ENCODE measurements around the gene ARHGAP29. TPM values are rescaled to one million over a fixed set of nuclear protein-coding genes. Genes with fewer than 3 reads are reported as not detected.

Gene ARHGAP29
- total RNA-seq, 1 experiment from 2014 or later: 1.8 TPM

GRCh38 chr1:94143173-94143808 is 94.1 kb downstream of the ARHGAP29 start:
- ChIA-PET CTCF (no interaction called here), POLR2A (ENCODE audit: low non-redundant PET) (no interaction called here)
- Histone ChIP-seq H3K27me3 (replicated peaks; ENCODE audit: insufficient read depth, low read depth, low read length, poor library complexity) (no peaks in the 10 kb centered on the region), H3K9me3 (ENCODE audit: low read depth, low read length, poor library complexity, severe bottlenecking) (no peaks in the 10 kb centered on the region), H3K4me3 (ENCODE audit: low read depth, low read length, poor library complexity, severe bottlenecking) (no peak overlapping the region), H3K27ac (ENCODE audit: low read depth, low read length, poor library complexity, severe bottlenecking) (no peak overlapping the region), H3K4me1 (ENCODE audit: insufficient read depth, low read length, poor library complexity, severe bottlenecking) (no peaks in the 10 kb centered on the region), H3K36me3 (ENCODE audit: insufficient read depth, low read length, poor library complexity, severe bottlenecking) (no peaks in the 10 kb centered on the region)
- intact Hi-C loops (cut with micrococcal nuclease; ENCODE audit: unreplicated experiment): no loop called here
- TF ChIP-seq EZH2 (IDR thresholded peaks at IDR 0.05; ENCODE audit: borderline replicate concordance, low read depth, low read length, poor library complexity, severe bottlenecking): no peak
- TF ChIP-seq, protein P1, sequence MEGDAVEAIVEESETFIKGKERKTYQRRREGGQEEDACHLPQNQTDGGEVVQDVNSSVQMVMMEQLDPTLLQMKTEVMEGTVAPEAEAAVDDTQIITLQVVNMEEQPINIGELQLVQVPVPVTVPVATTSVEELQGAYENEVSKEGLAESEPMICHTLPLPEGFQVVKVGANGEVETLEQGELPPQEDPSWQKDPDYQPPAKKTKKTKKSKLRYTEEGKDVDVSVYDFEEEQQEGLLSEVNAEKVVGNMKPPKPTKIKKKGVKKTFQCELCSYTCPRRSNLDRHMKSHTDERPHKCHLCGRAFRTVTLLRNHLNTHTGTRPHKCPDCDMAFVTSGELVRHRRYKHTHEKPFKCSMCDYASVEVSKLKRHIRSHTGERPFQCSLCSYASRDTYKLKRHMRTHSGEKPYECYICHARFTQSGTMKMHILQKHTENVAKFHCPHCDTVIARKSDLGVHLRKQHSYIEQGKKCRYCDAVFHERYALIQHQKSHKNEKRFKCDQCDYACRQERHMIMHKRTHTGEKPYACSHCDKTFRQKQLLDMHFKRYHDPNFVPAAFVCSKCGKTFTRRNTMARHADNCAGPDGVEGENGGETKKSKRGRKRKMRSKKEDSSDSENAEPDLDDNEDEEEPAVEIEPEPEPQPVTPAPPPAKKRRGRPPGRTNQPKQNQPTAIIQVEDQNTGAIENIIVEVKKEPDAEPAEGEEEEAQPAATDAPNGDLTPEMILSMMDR (conservative IDR thresholded peaks at IDR 0.05; ENCODE audit: low read depth, low read length): no peak
- BruUV-seq (replicated peaks): no TSS peak
- DNase-seq (ENCODE audit: low spot score): no peak

DNA sequence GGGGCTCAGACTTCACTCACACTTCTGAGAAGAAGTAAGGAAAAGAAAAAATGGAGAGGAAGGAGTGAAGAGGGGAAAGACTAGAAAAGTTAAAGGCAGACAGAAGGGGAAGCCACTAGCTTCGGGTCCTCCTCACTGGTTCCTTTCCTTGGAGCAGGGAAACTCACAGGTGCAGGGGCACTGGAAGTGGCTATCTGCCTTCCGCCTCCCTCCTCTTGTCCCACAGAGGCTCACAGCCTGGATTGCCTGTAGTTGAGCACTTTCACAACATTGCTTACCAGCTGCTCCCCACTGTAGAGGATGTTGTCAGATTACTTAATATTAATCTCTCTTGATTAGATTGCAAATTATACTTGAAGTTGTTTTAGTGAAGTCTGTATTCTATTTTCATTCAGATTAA is 94.8 kb downstream of the ARHGAP29 start:
- Histone ChIP-seq H3K36me3 (ENCODE audit: insufficient read depth, low read length, poor library complexity, severe bottlenecking) (no peaks in the 10 kb centered on the region), H3K27me3 (replicated peaks; ENCODE audit: insufficient read depth, low read depth, low read length, poor library complexity) (no peaks in the 10 kb centered on the region), H3K4me3 (ENCODE audit: low read depth, low read length, poor library complexity, severe bottlenecking) (no peak overlapping the region), H3K4me1 (ENCODE audit: insufficient read depth, low read length, poor library complexity, severe bottlenecking) (no peaks in the 10 kb centered on the region), H3K27ac (ENCODE audit: low read depth, low read length, poor library complexity, severe bottlenecking) (no peak overlapping the region), H3K9me3 (ENCODE audit: low read depth, low read length, poor library complexity, severe bottlenecking) (no peaks in the 10 kb centered on the region)
- ChIA-PET CTCF (no interaction called here), POLR2A (ENCODE audit: low non-redundant PET) (interaction anchor here (0.6 kb wide), 1 partner anchor 873 kb away, joined by 4 read pairs; no protein-coding TSS in a partner anchor)
- DNase-seq (ENCODE audit: low spot score): no peak
- no TSS peak for BruUV-seq (replicated peaks)
- intact Hi-C loops (cut with micrococcal nuclease; ENCODE audit: unreplicated experiment): no loop called here
- TF ChIP-seq, protein P1 (conservative IDR thresholded peaks at IDR 0.05; ENCODE audit: low read depth, low read length): no peak
- no peak for TF ChIP-seq EZH2 (IDR thresholded peaks at IDR 0.05; ENCODE audit: borderline replicate concordance, low read depth, low read length, poor library complexity, severe bottlenecking)

DNA sequence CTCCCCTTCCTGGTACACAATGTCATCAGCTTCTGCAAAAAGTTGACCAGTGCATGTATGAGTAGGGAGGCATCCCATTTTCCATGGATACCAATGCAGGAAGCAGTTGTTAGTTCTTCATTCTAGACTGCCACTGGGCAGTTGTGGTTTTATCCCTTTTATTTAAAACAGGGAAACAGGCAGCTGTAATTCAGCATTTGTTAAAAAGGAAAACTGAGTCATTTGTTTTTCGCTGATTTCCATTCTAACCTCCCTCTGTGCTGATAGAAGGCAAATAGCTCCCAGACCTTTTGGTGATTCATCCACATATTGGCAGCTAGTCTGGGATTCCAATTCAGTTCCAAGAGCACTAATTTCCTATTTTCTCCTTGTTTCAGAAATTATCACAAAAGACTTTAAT is 95.4 kb downstream of the ARHGAP29 start:
- POLR2A ChIA-PET (ENCODE audit: low non-redundant PET): interaction anchor here (0.6 kb wide), 1 partner anchor 873 kb away, joined by 4 read pairs; no protein-coding TSS in a partner anchor
- DNase-seq (ENCODE audit: low spot score): no peak
- no peaks in the 10 kb centered on the region for H3K9me3 ChIP-seq (ENCODE audit: low read depth, low read length, poor library complexity, severe bottlenecking)
- no peaks in the 10 kb centered on the region for H3K27me3 ChIP-seq (replicated peaks; ENCODE audit: insufficient read depth, low read depth, low read length, poor library complexity)
- no peaks in the 10 kb centered on the region for H3K36me3 ChIP-seq (ENCODE audit: insufficient read depth, low read length, poor library complexity, severe bottlenecking)
- H3K4me1 ChIP-seq (ENCODE audit: insufficient read depth, low read length, poor library complexity, severe bottlenecking): no peaks in the 10 kb centered on the region
- H3K4me3 ChIP-seq (ENCODE audit: low read depth, low read length, poor library complexity, severe bottlenecking): no peak overlapping the region
- intact Hi-C loops (cut with micrococcal nuclease; ENCODE audit: unreplicated experiment): no loop called here
- CTCF ChIA-PET: no interaction called here
- BruUV-seq (replicated peaks): no TSS peak
- H3K27ac ChIP-seq (ENCODE audit: low read depth, low read length, poor library complexity, severe bottlenecking): no peak overlapping the region
- TF ChIP-seq, protein P1 (conservative IDR thresholded peaks at IDR 0.05; ENCODE audit: low read depth, low read length): no peak
- TF ChIP-seq EZH2 (IDR thresholded peaks at IDR 0.05; ENCODE audit: borderline replicate concordance, low read depth, low read length, poor library complexity, severe bottlenecking): no peak

Measured in A673 (cell line).